WTC11 (cell line): ENCODE data around the gene PRIM1. TPM values are rescaled to one million over a fixed set of nuclear protein-coding genes. Genes with fewer than 3 reads are reported as not detected.

Source experiments
- AR ChIP-seq: fragments of 250-450 bp; sonication (Bioruptor Pico); IDR thresholded peaks from 2 replicates; pipeline ENCODE4 v1.9.0; 2021; ENCODE audit warnings: mild to moderate bottlenecking
- ARID4B ChIP-seq: sonication (generic); formaldehyde crosslinking; IDR thresholded peaks from 2 replicates; pipeline ENCODE4 v1.8.0; 2023; ENCODE audit warnings: missing genetic modification reagents, mild to moderate bottlenecking, borderline replicate concordance
- CREM ChIP-seq: sonication (generic); formaldehyde crosslinking; IDR thresholded peaks from 2 replicates; pipeline ENCODE4 v1.8.1; 2022; ENCODE audit warnings: mild to moderate bottlenecking, missing genetic modification reagents, moderate library complexity
- HMGXB4 ChIP-seq: sonication (generic); formaldehyde crosslinking; IDR thresholded peaks from 2 replicates; pipeline ENCODE4 v1.8.1; 2023; ENCODE audit warnings: mild to moderate bottlenecking, moderate library complexity, missing genetic modification reagents
- JUN ChIP-seq: sonication (generic); formaldehyde crosslinking; IDR thresholded peaks from 2 replicates; pipeline ENCODE4 v1.8.0; 2023; ENCODE audit warnings: mild to moderate bottlenecking, missing genetic modification reagents
- NFYB ChIP-seq: sonication (generic); formaldehyde crosslinking; conservative IDR thresholded peaks from 2 replicates; pipeline ENCODE4 v1.8.0; 2022; ENCODE audit warnings: low read depth, missing genetic modification reagents
- OVOL2 ChIP-seq: fragments of 250-450 bp; sonication (Bioruptor Pico); IDR thresholded peaks from 2 replicates; pipeline ENCODE4 v1.9.0; 2021; ENCODE audit warnings: mild to moderate bottlenecking, borderline replicate concordance
- USF1 ChIP-seq: sonication (generic); formaldehyde crosslinking; IDR thresholded peaks from 2 replicates; pipeline ENCODE4 v1.8.0; 2022; ENCODE audit warnings: mild to moderate bottlenecking, missing genetic modification reagents
- ZNF121 ChIP-seq: sonication (generic); formaldehyde crosslinking; IDR thresholded peaks from 2 replicates; pipeline ENCODE4 v1.8.0; 2023; ENCODE audit warnings: missing genetic modification reagents
- ZNF263 ChIP-seq: sonication (generic); formaldehyde crosslinking; IDR thresholded peaks from 2 replicates; pipeline ENCODE4 v1.8.1; 2022; ENCODE audit warnings: low read depth, mild to moderate bottlenecking, moderate library complexity, missing genetic modification reagents
- ZNF281 ChIP-seq: sonication (generic); formaldehyde crosslinking; IDR thresholded peaks from 2 replicates; pipeline ENCODE4 v1.8.0; 2023; ENCODE audit warnings: mild to moderate bottlenecking, missing genetic modification reagents
- ZNF425 ChIP-seq: fragments of 250-450 bp; sonication (Bioruptor Pico); conservative IDR thresholded peaks from 2 replicates; pipeline ENCODE4 v1.9.0; 2021; ENCODE audit warnings: mild to moderate bottlenecking
- total RNA-seq: library from RNA; stranded (reverse); gene quantifications from 3 replicates; pipeline ENCODE4 v1.2.3, GENCODE V29; 2021
- TF ChIP-seq, protein P1 (sequence below): sonication (generic); formaldehyde crosslinking; conservative IDR thresholded peaks from 2 replicates; pipeline ENCODE4 v1.8.1; 2023; ENCODE audit warnings: mild to moderate bottlenecking, low read depth, missing genetic modification reagents, moderate library complexity
- TF ChIP-seq, protein P2 (sequence below): fragments of 250-450 bp; sonication (Bioruptor Pico); IDR thresholded peaks from 2 replicates; pipeline ENCODE4 v1.9.0; 2021; ENCODE audit warnings: mild to moderate bottlenecking, borderline replicate concordance

PRIM1 gene
- total RNA-seq, 1 experiment from 2014 or later, result 54.0 TPM

GRCh38 chr12:56724972-56725722 is 27.0 kb downstream of the PRIM1 start, which contains the start of gene NACA (continued):
- 0 out of 2 replicates have a peak, but pooled peaks have one; percentile 71 for TF ChIP-seq AR
- TF ChIP-seq ZNF281, result no peak; the same call in 1 of the 2 replicates
- TF ChIP-seq ARID4B, result peak; percentile 63; the same call in 1 of the 2 replicates
- TF ChIP-seq NFYB (CRISPR knock-in tag), result no peak; the same call in 1 of the 2 replicates
- peak; percentile 43; the same call in 1 of the 2 replicates for TF ChIP-seq CREM (CRISPR knock-in tag)
- TF ChIP-seq, protein P1, sequence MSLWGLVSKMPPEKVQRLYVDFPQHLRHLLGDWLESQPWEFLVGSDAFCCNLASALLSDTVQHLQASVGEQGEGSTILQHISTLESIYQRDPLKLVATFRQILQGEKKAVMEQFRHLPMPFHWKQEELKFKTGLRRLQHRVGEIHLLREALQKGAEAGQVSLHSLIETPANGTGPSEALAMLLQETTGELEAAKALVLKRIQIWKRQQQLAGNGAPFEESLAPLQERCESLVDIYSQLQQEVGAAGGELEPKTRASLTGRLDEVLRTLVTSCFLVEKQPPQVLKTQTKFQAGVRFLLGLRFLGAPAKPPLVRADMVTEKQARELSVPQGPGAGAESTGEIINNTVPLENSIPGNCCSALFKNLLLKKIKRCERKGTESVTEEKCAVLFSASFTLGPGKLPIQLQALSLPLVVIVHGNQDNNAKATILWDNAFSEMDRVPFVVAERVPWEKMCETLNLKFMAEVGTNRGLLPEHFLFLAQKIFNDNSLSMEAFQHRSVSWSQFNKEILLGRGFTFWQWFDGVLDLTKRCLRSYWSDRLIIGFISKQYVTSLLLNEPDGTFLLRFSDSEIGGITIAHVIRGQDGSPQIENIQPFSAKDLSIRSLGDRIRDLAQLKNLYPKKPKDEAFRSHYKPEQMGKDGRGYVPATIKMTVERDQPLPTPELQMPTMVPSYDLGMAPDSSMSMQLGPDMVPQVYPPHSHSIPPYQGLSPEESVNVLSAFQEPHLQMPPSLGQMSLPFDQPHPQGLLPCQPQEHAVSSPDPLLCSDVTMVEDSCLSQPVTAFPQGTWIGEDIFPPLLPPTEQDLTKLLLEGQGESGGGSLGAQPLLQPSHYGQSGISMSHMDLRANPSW (CRISPR knock-in tag), result no peak
- TF ChIP-seq HMGXB4, result peak; percentile 82; the same call in 1 of the 2 replicates
- no peak for TF ChIP-seq ZNF121 (CRISPR knock-in tag)
- TF ChIP-seq USF1 (CRISPR knock-in tag), result peak; percentile 49
- TF ChIP-seq, protein P2, sequence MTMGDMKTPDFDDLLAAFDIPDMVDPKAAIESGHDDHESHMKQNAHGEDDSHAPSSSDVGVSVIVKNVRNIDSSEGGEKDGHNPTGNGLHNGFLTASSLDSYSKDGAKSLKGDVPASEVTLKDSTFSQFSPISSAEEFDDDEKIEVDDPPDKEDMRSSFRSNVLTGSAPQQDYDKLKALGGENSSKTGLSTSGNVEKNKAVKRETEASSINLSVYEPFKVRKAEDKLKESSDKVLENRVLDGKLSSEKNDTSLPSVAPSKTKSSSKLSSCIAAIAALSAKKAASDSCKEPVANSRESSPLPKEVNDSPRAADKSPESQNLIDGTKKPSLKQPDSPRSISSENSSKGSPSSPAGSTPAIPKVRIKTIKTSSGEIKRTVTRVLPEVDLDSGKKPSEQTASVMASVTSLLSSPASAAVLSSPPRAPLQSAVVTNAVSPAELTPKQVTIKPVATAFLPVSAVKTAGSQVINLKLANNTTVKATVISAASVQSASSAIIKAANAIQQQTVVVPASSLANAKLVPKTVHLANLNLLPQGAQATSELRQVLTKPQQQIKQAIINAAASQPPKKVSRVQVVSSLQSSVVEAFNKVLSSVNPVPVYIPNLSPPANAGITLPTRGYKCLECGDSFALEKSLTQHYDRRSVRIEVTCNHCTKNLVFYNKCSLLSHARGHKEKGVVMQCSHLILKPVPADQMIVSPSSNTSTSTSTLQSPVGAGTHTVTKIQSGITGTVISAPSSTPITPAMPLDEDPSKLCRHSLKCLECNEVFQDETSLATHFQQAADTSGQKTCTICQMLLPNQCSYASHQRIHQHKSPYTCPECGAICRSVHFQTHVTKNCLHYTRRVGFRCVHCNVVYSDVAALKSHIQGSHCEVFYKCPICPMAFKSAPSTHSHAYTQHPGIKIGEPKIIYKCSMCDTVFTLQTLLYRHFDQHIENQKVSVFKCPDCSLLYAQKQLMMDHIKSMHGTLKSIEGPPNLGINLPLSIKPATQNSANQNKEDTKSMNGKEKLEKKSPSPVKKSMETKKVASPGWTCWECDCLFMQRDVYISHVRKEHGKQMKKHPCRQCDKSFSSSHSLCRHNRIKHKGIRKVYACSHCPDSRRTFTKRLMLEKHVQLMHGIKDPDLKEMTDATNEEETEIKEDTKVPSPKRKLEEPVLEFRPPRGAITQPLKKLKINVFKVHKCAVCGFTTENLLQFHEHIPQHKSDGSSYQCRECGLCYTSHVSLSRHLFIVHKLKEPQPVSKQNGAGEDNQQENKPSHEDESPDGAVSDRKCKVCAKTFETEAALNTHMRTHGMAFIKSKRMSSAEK (CRISPR knock-in tag), result no peak
- TF ChIP-seq ZNF425 (CRISPR knock-in tag), result no peak
- no peak for TF ChIP-seq OVOL2 (CRISPR knock-in tag)
- 0 out of 2 replicates have a peak, but pooled peaks have one; percentile 46 for TF ChIP-seq JUN
- TF ChIP-seq ZNF263, result no peak
